Adipocyte (in vitro differentiated cells): ENCODE data around the gene SUMO3.

Source experiments
- DNase-seq: peaks from one replicate; pipeline ENCODE4 v3.0.0-alpha.2; 2015; ENCODE audit warnings: low read depth
- H3K27me3 ChIP-seq: replicated peaks from 2 replicates; pipeline ENCODE4 v1.7.0; 2013; ENCODE audit warnings: mild to moderate bottlenecking, low read length, moderate library complexity; ENCODE audit not compliant: control insufficient read depth, insufficient read depth
- H3K36me3 ChIP-seq: 2 replicates; pipeline ENCODE4 v1.7.0; 2013; ENCODE audit warnings: low read length, mild to moderate bottlenecking, moderate library complexity; ENCODE audit not compliant: control insufficient read depth, insufficient read depth, severe bottlenecking
- H3K4me1 ChIP-seq: 2 replicates; pipeline ENCODE4 v1.7.0; 2013; ENCODE audit warnings: mild to moderate bottlenecking, low read length, moderate library complexity; ENCODE audit not compliant: control insufficient read depth, insufficient read depth
- H3K4me3 ChIP-seq: 2 replicates; pipeline ENCODE4 v1.7.0; 2013; ENCODE audit warnings: mild to moderate bottlenecking, low read length, moderate library complexity
- H3K9ac ChIP-seq: 2 replicates; pipeline ENCODE4 v1.7.0; 2013; ENCODE audit warnings: mild to moderate bottlenecking, low read length, moderate library complexity
- H3K9me3 ChIP-seq: 2 replicates; pipeline ENCODE4 v1.7.0; 2013; ENCODE audit warnings: mild to moderate bottlenecking, low read length, moderate library complexity; ENCODE audit not compliant: control insufficient read depth

Gene SUMO3

GRCh38 chr21:44760376-44760775 is 57.5 kb downstream of the SUMO3 start:
- peaks cover 5% of the 10 kb centered on the region for H3K9me3 ChIP-seq
- peaks cover 24% of the 10 kb centered on the region for H3K27me3 ChIP-seq
- H3K4me3 ChIP-seq: no peak overlapping the region
- no peaks in the 10 kb centered on the region for H3K36me3 ChIP-seq
- no peak overlapping the region for H3K9ac ChIP-seq
- no peaks in the 10 kb centered on the region for H3K4me1 ChIP-seq
- no peak for DNase-seq

- no peak for DNase-seq
- peaks cover 28% of the 10 kb centered on the region for H3K27me3 ChIP-seq
These were observed 58.1 kb downstream of the SUMO3 start for GRCh38 chr21:44759628-44760285.

GRCh38 chr21:44758781-44759627 is 58.9 kb downstream of the SUMO3 start:
- DNase-seq: no peak
- peaks cover 15% of the 10 kb centered on the region for H3K9me3 ChIP-seq
- no peaks in the 10 kb centered on the region for H3K4me1 ChIP-seq
- H3K9ac ChIP-seq: no peak overlapping the region
- no peak overlapping the region for H3K4me3 ChIP-seq
- H3K27me3 ChIP-seq: peaks cover 30% of the 10 kb centered on the region
- no peaks in the 10 kb centered on the region for H3K36me3 ChIP-seq

More at GRCh38 chr21:44759628-44760285, 58.1 kb downstream of the SUMO3 start:
- Histone ChIP-seq H3K4me1 (no peaks in the 10 kb centered on the region), H3K36me3 (no peaks in the 10 kb centered on the region), H3K9ac (no peak overlapping the region), H3K4me3 (no peak overlapping the region), H3K9me3 (peaks cover 10% of the 10 kb centered on the region)

DNA sequence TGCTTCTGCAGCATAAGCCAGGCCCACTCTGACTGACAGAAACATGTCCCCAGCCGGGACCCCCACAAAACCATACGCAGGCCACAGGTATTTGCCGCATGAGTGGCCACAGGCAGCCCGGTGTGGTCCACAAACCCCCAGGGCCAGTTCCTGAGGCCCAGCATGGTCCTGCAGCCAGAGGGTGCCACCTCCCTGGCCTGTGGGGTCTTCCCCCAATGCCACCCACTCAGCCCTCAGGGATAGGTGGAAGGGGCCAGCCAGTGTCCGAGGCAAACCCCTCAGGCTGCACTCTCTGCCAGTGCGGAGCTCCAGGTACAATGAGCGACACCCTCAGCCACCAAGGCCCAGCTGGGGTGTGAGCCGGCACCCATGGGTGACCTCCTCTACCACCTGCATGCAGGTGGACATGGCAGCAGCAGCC is 59.7 kb downstream of the SUMO3 start:
- peaks cover 35% of the 10 kb centered on the region for H3K27me3 ChIP-seq
- DNase-seq: no peak
- H3K36me3 ChIP-seq: no peaks in the 10 kb centered on the region
- no peak overlapping the region for H3K4me3 ChIP-seq
- no peaks in the 10 kb centered on the region for H3K4me1 ChIP-seq
- peaks cover 15% of the 10 kb centered on the region for H3K9me3 ChIP-seq
- no peak overlapping the region for H3K9ac ChIP-seq

- no peak for DNase-seq
- Histone ChIP-seq H3K27me3 (peaks cover 36% of the 10 kb centered on the region), H3K4me1 (no peaks in the 10 kb centered on the region)
These were observed 60.1 kb downstream of the SUMO3 start for GRCh38 chr21:44757731-44758130.

GRCh38 chr21:44756423-44757185 is 61.3 kb downstream of the SUMO3 start:
- DNase-seq: no peak
- H3K36me3 ChIP-seq: no peaks in the 10 kb centered on the region
- peaks cover 15% of the 10 kb centered on the region for H3K9me3 ChIP-seq
- H3K9ac ChIP-seq: no peak overlapping the region
- H3K27me3 ChIP-seq: peaks cover 38% of the 10 kb centered on the region
- H3K4me3 ChIP-seq: no peak overlapping the region
- H3K4me1 ChIP-seq: no peaks in the 10 kb centered on the region

More at GRCh38 chr21:44757731-44758130, 60.1 kb downstream of the SUMO3 start:
- Histone ChIP-seq H3K9me3 (peaks cover 15% of the 10 kb centered on the region), H3K36me3 (no peaks in the 10 kb centered on the region), H3K4me3 (no peak overlapping the region), H3K9ac (no peak overlapping the region)
